Neuronal stem cell (in vitro differentiated cells): ENCODE data around the gene MYO3B.
"Not testable (repeated sequence)": the region's sequence is repeated elsewhere in the genome, so short reads cannot be mapped to it uniquely, and the experiment has no call there.

Experiments
- DNase-seq: peaks from one replicate; pipeline ENCODE4 v3.0.0-alpha.2; 2013; ENCODE audit warnings: low spot score
- H2AFZ ChIP-seq: one replicate; pipeline ENCODE4 v1.6.1; 2013; ENCODE audit warnings: mild to moderate bottlenecking, low read length, inconsistent platforms
- H2AK5ac ChIP-seq: 2 replicates; pipeline ENCODE4 v1.6.1; 2013; ENCODE audit warnings: low read depth, mild to moderate bottlenecking, inconsistent platforms, low read length, moderate library complexity, mixed read lengths
- H2BK120ac ChIP-seq: 2 replicates; pipeline ENCODE4 v1.6.1; 2013; ENCODE audit warnings: low read depth, mild to moderate bottlenecking, inconsistent platforms, low read length, moderate library complexity, mixed read lengths
- H2BK12ac ChIP-seq: one replicate; pipeline ENCODE4 v1.6.1; 2013; ENCODE audit warnings: low read length, inconsistent platforms
- H2BK15ac ChIP-seq: 2 replicates; pipeline ENCODE4 v1.6.1; 2013; ENCODE audit warnings: mild to moderate bottlenecking, low read length, inconsistent platforms, mixed read lengths
- H2BK5ac ChIP-seq: one replicate; pipeline ENCODE4 v1.6.1; 2013; ENCODE audit warnings: inconsistent platforms, mild to moderate bottlenecking, low read length, moderate library complexity
- H3K14ac ChIP-seq: one replicate; pipeline ENCODE4 v1.6.1; 2013; ENCODE audit warnings: low read length, inconsistent platforms
- H3K18ac ChIP-seq: 2 replicates; pipeline ENCODE4 v1.6.1; 2013; ENCODE audit warnings: low read length, inconsistent platforms
- H3K23ac ChIP-seq: 2 replicates; pipeline ENCODE4 v1.6.1; 2013; ENCODE audit warnings: low read depth, mild to moderate bottlenecking, mixed read lengths, low read length, inconsistent platforms; ENCODE audit not compliant: poor library complexity
- H3K27ac ChIP-seq: replicated peaks from 3 replicates; pipeline ENCODE4 v1.5.1; 2013; ENCODE audit warnings: low read length, inconsistent platforms
- H3K27me3 ChIP-seq, 3 experiments: 2 replicates each; pipeline ENCODE4 v1.6.1; 2013; ENCODE audit warnings: low read length in 3 of 3, mild to moderate bottlenecking in 2 of 3, inconsistent platforms in 1 of 3, low read depth in 1 of 3, mixed read lengths in 1 of 3, moderate library complexity in 1 of 3; ENCODE audit not compliant: control insufficient read depth in 3 of 3, insufficient read depth in 3 of 3
- H3K36me3 ChIP-seq, 2 donors: replicated peaks in 1 of 2; 2 replicates each; pipeline ENCODE4 v1.6.1; 2013; ENCODE audit warnings: low read length in 2 of 2; ENCODE audit not compliant: control insufficient read depth in 2 of 2, insufficient read depth in 2 of 2
- H3K4ac ChIP-seq: 2 replicates; pipeline ENCODE4 v1.6.1; 2013; ENCODE audit warnings: inconsistent platforms, mild to moderate bottlenecking, low read length, moderate library complexity
- H3K4me1 ChIP-seq, 2 donors: 1 replicate in 1 of 2; 2 replicates in 1 of 2; pipeline ENCODE4 v1.6.1; 2013; ENCODE audit warnings: low read length in 2 of 2, low read depth in 1 of 2; ENCODE audit not compliant: control insufficient read depth in 2 of 2, insufficient read depth in 1 of 2
- H3K4me2 ChIP-seq: one replicate; pipeline ENCODE4 v1.6.1; 2013; ENCODE audit warnings: mild to moderate bottlenecking, low read length, inconsistent platforms; ENCODE audit not compliant: insufficient read depth, poor library complexity, severe bottlenecking
- H3K4me3 ChIP-seq, 2 donors: 2 replicates each; pipeline ENCODE4 v1.5.1; 2013; ENCODE audit warnings: low read length in 2 of 2, mild to moderate bottlenecking in 2 of 2, inconsistent platforms in 1 of 2, moderate library complexity in 1 of 2
- H3K79me1 ChIP-seq: one replicate; pipeline ENCODE4 v1.6.1; 2013; ENCODE audit warnings: low read depth, mild to moderate bottlenecking, inconsistent platforms, low read length, moderate library complexity
- H3K9ac ChIP-seq: one replicate; pipeline ENCODE4 v1.6.1; 2013; ENCODE audit warnings: mild to moderate bottlenecking, low read depth, low read length, inconsistent platforms; ENCODE audit not compliant: poor library complexity
- H3K9me3 ChIP-seq, 2 donors: replicated peaks in 1 of 2; 2 replicates each; pipeline versions ENCODE3 to v1.6.1; 2013; ENCODE audit warnings: low read length in 2 of 2, mild to moderate bottlenecking in 2 of 2, inconsistent platforms in 1 of 2, low read depth in 1 of 2, mixed read lengths in 1 of 2, moderate library complexity in 1 of 2; ENCODE audit not compliant: control insufficient read depth in 2 of 2, insufficient read depth in 1 of 2
- H4K8ac ChIP-seq: one replicate; pipeline ENCODE4 v1.6.1; 2013; ENCODE audit warnings: low read depth, mild to moderate bottlenecking, inconsistent platforms, low read length, moderate library complexity
- H4K91ac ChIP-seq: one replicate; pipeline ENCODE4 v1.6.1; 2013; ENCODE audit warnings: low read length, low read depth, mild to moderate bottlenecking, inconsistent platforms; ENCODE audit not compliant: poor library complexity
- WGBS, 2 donors: extraction: QIAGEN DNeasy Blood & Tissue Kit; methylation state at CpG; one replicate each; pipeline ENCODE4 v1.1.7; 2013; ENCODE audit warnings: missing lambda C conversion rate in 2 of 2, mixed read lengths in 1 of 2; ENCODE audit not compliant: insufficient read length in 2 of 2, insufficient replicate concordance in 1 of 2; ENCODE audit errors: extremely low coverage in 2 of 2; 5-methylcytosine and 5-hydroxymethylcytosine counted together

MYO3B gene

GRCh38 chr2:170262343-170262742, 84.4 kb downstream of the MYO3B start:
- H2AK5ac ChIP-seq, result no peak overlapping the region
- no peak overlapping the region for H3K4me2 ChIP-seq
- no peak overlapping the region for H4K91ac ChIP-seq
- H3K18ac ChIP-seq, result no peak overlapping the region
- no peak overlapping the region for H2BK120ac ChIP-seq
- no peaks in the 10 kb centered on the region for H3K79me1 ChIP-seq
- DNase-seq, result no peak
- H2BK5ac ChIP-seq, result no peak overlapping the region
- no peak overlapping the region for H3K4me3 ChIP-seq
- no peak overlapping the region for H2BK12ac ChIP-seq
- no peak overlapping the region for H3K4ac ChIP-seq
- H3K27ac ChIP-seq, result no peak overlapping the region
- H3K9ac ChIP-seq, result no peak overlapping the region
- H4K8ac ChIP-seq, result no peak overlapping the region
- H2BK15ac ChIP-seq, result no peak overlapping the region
- H3K23ac ChIP-seq, result no peak overlapping the region
- H3K14ac ChIP-seq, result no peak overlapping the region
- H3K4me1 ChIP-seq, result no peaks in the 10 kb centered on the region
- H3K36me3 ChIP-seq, result no peaks in the 10 kb centered on the region
- WGBS, 2 donors, result no CpG with 5 or more reads among the region's 2 CpGs
- peaks cover 0 to 3% of the 10 kb centered on the region in 2 donors for H3K9me3 ChIP-seq
- no peaks in the 10 kb centered on the region for H3K27me3 ChIP-seq
- no peak overlapping the region for H2AFZ ChIP-seq

- Histone ChIP-seq H3K27ac (no peak overlapping the region), H4K91ac (no peak overlapping the region), H3K4me3 (no peak overlapping the region)
Measured at GRCh38 chr2:170262806-170263205, 84.9 kb downstream of the MYO3B start.

GRCh38 chr2:170263728-170264521, 86.0 kb downstream of the MYO3B start:
- H3K9me3 ChIP-seq, H3K27ac ChIP-seq, H4K8ac ChIP-seq, H3K4me3 ChIP-seq, H2BK5ac ChIP-seq, H3K14ac ChIP-seq, H2AFZ ChIP-seq, H3K79me1 ChIP-seq, H2AK5ac ChIP-seq, H3K9ac ChIP-seq, H3K4me2 ChIP-seq, H3K36me3 ChIP-seq, H3K23ac ChIP-seq, H3K18ac ChIP-seq, H2BK120ac ChIP-seq, H3K4ac ChIP-seq, H4K91ac ChIP-seq, H2BK15ac ChIP-seq, H3K4me1 ChIP-seq, DNase-seq, H2BK12ac ChIP-seq, H3K27me3 ChIP-seq: not testable (repeated sequence)
- no CpG with 5 or more reads among the region's 7 CpGs for WGBS, 2 donors

More at GRCh38 chr2:170262806-170263205, 84.9 kb downstream of the MYO3B start:
- H3K79me1 ChIP-seq, result no peaks in the 10 kb centered on the region
- H2BK120ac ChIP-seq, result no peak overlapping the region
- no peak overlapping the region for H3K9ac ChIP-seq
- no peak overlapping the region for H2AFZ ChIP-seq
- H2BK12ac ChIP-seq, result no peak overlapping the region
- H3K4ac ChIP-seq, result no peak overlapping the region
- no CpG with 5 or more reads among the region's 4 CpGs for WGBS, 2 donors
- H3K4me1 ChIP-seq, result no peaks in the 10 kb centered on the region
- no peak overlapping the region for H2BK5ac ChIP-seq
- peaks cover 0 to 3% of the 10 kb centered on the region in 2 donors for H3K9me3 ChIP-seq
- no peak overlapping the region for H3K23ac ChIP-seq
- H3K4me2 ChIP-seq, result no peak overlapping the region
- no peak overlapping the region for H4K8ac ChIP-seq
- H3K36me3 ChIP-seq, result no peaks in the 10 kb centered on the region
- DNase-seq, result no peak
- no peak overlapping the region for H2BK15ac ChIP-seq
- H3K27me3 ChIP-seq, result no peaks in the 10 kb centered on the region
- H2AK5ac ChIP-seq, result no peak overlapping the region
- H3K14ac ChIP-seq, result no peak overlapping the region
- H3K18ac ChIP-seq, result no peak overlapping the region

- Histone ChIP-seq H3K27me3 (no peaks in the 10 kb centered on the region), H2AFZ (no peak overlapping the region), H2BK120ac (no peak overlapping the region), H3K9me3 (peaks cover 0 to 3% of the 10 kb centered on the region in 2 donors), H3K4me2 (no peak overlapping the region), H2BK15ac (no peak overlapping the region), H3K4me1 (no peaks in the 10 kb centered on the region), H4K91ac (no peak overlapping the region), H2BK12ac (no peak overlapping the region), H2AK5ac (no peak overlapping the region), H3K79me1 (no peaks in the 10 kb centered on the region), H3K23ac (no peak overlapping the region), H3K9ac (no peak overlapping the region), H3K18ac (no peak overlapping the region), H3K4me3 (no peak overlapping the region), H4K8ac (no peak overlapping the region), H3K14ac (no peak overlapping the region), H3K27ac (no peak overlapping the region), H3K36me3 (no peaks in the 10 kb centered on the region), H3K4ac (no peak overlapping the region), H2BK5ac (no peak overlapping the region)
- no peak for DNase-seq
- no CpG with 5 or more reads among the region's 2 CpGs for WGBS, 2 donors
Measured at GRCh38 chr2:170264522-170264860, 86.5 kb downstream of the MYO3B start.
